ENCODE results near the gene GRM4. TPM values are rescaled to one million over a fixed set of nuclear protein-coding genes. Genes with fewer than 3 reads are reported as not detected.
"Not testable (repeated sequence)": the region's sequence is repeated elsewhere in the genome, so short reads cannot be mapped to it uniquely, and the experiment has no call there.

The GRM4 gene
- total and polyA plus RNA-seq, 5 donors from 2014 or later: not detected

DNA sequence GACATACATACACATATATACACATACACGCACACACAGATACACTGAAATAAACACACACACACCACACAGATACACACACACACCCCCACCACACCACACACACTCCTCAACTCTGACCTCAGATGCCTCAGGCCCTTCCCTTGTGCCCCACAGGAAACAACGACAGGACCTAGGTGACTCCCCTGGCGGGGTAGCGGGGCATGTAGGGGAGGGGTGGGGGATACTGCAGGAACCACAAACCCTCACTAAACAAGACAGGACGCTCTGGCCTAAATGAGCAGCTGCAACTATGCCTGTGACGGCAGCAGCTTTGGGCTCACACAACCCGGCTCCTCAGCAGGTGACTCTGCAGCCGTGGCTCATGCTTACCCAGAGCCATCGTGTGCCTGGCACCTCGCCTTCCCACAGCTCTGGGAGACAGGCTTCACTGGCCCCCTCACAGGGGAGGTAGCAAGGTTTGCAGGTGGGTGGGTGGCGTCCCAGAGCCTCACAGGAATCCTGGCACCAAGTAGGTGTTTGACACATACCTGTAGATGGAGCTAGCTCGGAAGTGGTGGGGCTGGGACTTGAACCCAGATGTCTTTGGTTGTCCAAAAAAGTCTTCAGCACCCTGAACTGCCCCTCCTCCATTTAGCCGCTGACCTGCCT, 100.8 kb downstream of the GRM4 start:
- Histone ChIP-seq H3K9me3 (ENCODE audit: control insufficient read depth in 2 of 2, low read length in 2 of 2) (no peaks in the 10 kb centered on the region), H3K4me1 (ENCODE audit: control insufficient read depth, insufficient read depth, low read length, poor library complexity, severe bottlenecking) (no peaks in the 10 kb centered on the region), H3K36me3 (ENCODE audit: control insufficient read depth, insufficient read depth, low read length) (no peaks in the 10 kb centered on the region), H3K4me3 (ENCODE audit: low read depth, low read length) (no peak overlapping the region), H3K27me3 (ENCODE audit: control insufficient read depth, insufficient read depth, low read length) (no peaks in the 10 kb centered on the region), H3K27ac (ENCODE audit: insufficient read depth, low read length, poor library complexity, severe bottlenecking) (no peak overlapping the region)
- H3K4me1 Mint-ChIP-seq: peaks cover 4 to 9% (median 7%) of the 10 kb centered on the region in 4 donors
- H3K9me3 Mint-ChIP-seq: peaks cover 0 to 2% (median 0%) of the 10 kb centered on the region in 7 donors
- peak overlapping the region in 1 of 3 donors; percentile 2 for H3K27ac Mint-ChIP-seq
- DNase-seq: peak in 1 of 3 donors; percentile 16
- H3K27me3 Mint-ChIP-seq: no peaks in the 10 kb centered on the region
- H3K4me3 Mint-ChIP-seq: no peak overlapping the region
- peak; percentile 54 to 76 for ATAC-seq (ENCODE audit: low read depth in 2 of 2)
- peaks cover 3% of the 10 kb centered on the region for H3K36me3 Mint-ChIP-seq

GRCh38 chr6:34043359-34043758, 102.5 kb downstream of the GRM4 start:
- Mint-ChIP-seq H3K9me3 (no peaks in the 10 kb centered on the region), H3K4me3 (no peak overlapping the region), H3K27ac (no peak overlapping the region), H3K4me1 (peaks cover 4 to 9% (median 7%) of the 10 kb centered on the region in 4 donors), H3K27me3 (no peaks in the 10 kb centered on the region), H3K36me3 (no peaks in the 10 kb centered on the region)
- Histone ChIP-seq H3K4me3 (ENCODE audit: low read depth, low read length) (no peak overlapping the region), H3K27ac (ENCODE audit: insufficient read depth, low read length, poor library complexity, severe bottlenecking) (no peak overlapping the region), H3K36me3 (ENCODE audit: control insufficient read depth, insufficient read depth, low read length) (no peaks in the 10 kb centered on the region), H3K27me3 (ENCODE audit: control insufficient read depth, insufficient read depth, low read length) (no peaks in the 10 kb centered on the region), H3K9me3 (ENCODE audit: control insufficient read depth in 2 of 2, low read length in 2 of 2) (no peaks in the 10 kb centered on the region), H3K4me1 (ENCODE audit: control insufficient read depth, insufficient read depth, low read length, poor library complexity, severe bottlenecking) (no peaks in the 10 kb centered on the region)
- DNase-seq: no peak
- no peak for ATAC-seq (ENCODE audit: low read depth in 2 of 2)

- not testable (repeated sequence) for H3K27ac Mint-ChIP-seq; DNase-seq; H3K27me3 ChIP-seq (ENCODE audit: control insufficient read depth, insufficient read depth, low read length); H3K27ac ChIP-seq (ENCODE audit: insufficient read depth, low read length, poor library complexity, severe bottlenecking); H3K9me3 Mint-ChIP-seq; ATAC-seq (ENCODE audit: low read depth in 2 of 2); H3K4me1 ChIP-seq (ENCODE audit: control insufficient read depth, insufficient read depth, low read length, poor library complexity, severe bottlenecking); H3K4me1 Mint-ChIP-seq; H3K27me3 Mint-ChIP-seq; H3K4me3 Mint-ChIP-seq; H3K4me3 ChIP-seq (ENCODE audit: low read depth, low read length); H3K36me3 ChIP-seq (ENCODE audit: control insufficient read depth, insufficient read depth, low read length); H3K9me3 ChIP-seq (ENCODE audit: control insufficient read depth in 2 of 2, low read length in 2 of 2); H3K36me3 Mint-ChIP-seq
Observed at GRCh38 chr6:34041998-34042397, 103.9 kb downstream of the GRM4 start.

DNA sequence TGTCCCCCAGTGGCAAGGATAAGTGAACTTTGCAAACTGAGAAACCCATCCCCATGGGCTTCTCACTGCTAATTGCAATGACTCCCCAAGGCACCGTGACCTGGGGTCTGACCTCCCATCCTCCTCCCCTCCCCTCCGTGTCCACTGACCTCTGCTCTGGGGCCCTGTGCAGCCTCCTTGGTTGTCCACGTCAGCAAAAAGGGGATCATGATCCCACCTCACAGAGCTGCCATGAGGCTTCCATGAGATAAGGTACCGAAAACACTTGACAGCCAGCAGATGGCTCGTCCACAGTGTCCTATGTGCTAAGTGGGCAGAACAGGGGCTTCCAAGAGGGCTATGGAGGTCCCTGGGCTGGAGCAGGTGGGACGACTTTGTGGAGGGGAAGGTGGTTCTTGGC, 104.5 kb downstream of the GRM4 start:
- Histone ChIP-seq H3K4me1 (ENCODE audit: control insufficient read depth, insufficient read depth, low read length, poor library complexity, severe bottlenecking) (no peaks in the 10 kb centered on the region), H3K36me3 (ENCODE audit: control insufficient read depth, insufficient read depth, low read length) (no peaks in the 10 kb centered on the region), H3K27me3 (ENCODE audit: control insufficient read depth, insufficient read depth, low read length) (no peaks in the 10 kb centered on the region), H3K4me3 (ENCODE audit: low read depth, low read length) (no peak overlapping the region), H3K27ac (ENCODE audit: insufficient read depth, low read length, poor library complexity, severe bottlenecking) (no peak overlapping the region), H3K9me3 (ENCODE audit: control insufficient read depth in 2 of 2, low read length in 2 of 2) (no peaks in the 10 kb centered on the region)
- no peaks in the 10 kb centered on the region for H3K9me3 Mint-ChIP-seq
- H3K4me1 Mint-ChIP-seq: peaks cover 7 to 9% (median 8%) of the 10 kb centered on the region in 4 donors
- H3K4me3 Mint-ChIP-seq: no peak overlapping the region
- no peaks in the 10 kb centered on the region for H3K27me3 Mint-ChIP-seq
- H3K36me3 Mint-ChIP-seq: no peaks in the 10 kb centered on the region
- ATAC-seq (ENCODE audit: low read depth in 2 of 2) (no peak), DNase-seq (no peak)
- H3K27ac Mint-ChIP-seq: no peak overlapping the region

DNA sequence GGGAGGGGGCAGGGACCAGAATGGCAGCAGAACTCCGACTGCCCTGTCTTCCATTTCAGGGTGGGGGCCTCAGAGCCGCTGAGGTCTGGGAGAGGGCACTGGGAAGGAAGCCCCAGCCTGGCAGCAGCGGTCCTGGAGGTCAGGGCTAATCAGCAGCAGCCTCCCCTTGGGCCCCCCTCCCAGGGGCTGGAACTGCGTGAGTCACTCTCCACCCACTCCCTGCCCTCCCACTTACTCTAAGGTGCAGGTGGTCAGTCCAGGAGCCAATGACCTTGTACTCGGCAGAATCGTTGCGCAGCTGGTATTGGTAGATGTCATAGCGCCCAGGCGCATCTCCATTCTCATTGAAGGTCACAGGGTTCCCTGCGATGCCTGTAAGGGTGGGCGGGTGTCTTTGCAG, 105.9 kb downstream of the GRM4 start:
- Histone ChIP-seq H3K27ac (ENCODE audit: insufficient read depth, low read length, poor library complexity, severe bottlenecking) (no peak overlapping the region), H3K36me3 (ENCODE audit: control insufficient read depth, insufficient read depth, low read length) (no peaks in the 10 kb centered on the region), H3K4me1 (ENCODE audit: control insufficient read depth, insufficient read depth, low read length, poor library complexity, severe bottlenecking) (no peaks in the 10 kb centered on the region), H3K27me3 (ENCODE audit: control insufficient read depth, insufficient read depth, low read length) (no peaks in the 10 kb centered on the region), H3K9me3 (ENCODE audit: control insufficient read depth in 2 of 2, low read length in 2 of 2) (no peaks in the 10 kb centered on the region), H3K4me3 (ENCODE audit: low read depth, low read length) (no peak overlapping the region)
- DNase-seq (no peak), ATAC-seq (ENCODE audit: low read depth in 2 of 2) (no peak)
- Mint-ChIP-seq H3K4me1 (peaks cover 5 to 9% (median 8%) of the 10 kb centered on the region in 4 donors), H3K9me3 (no peaks in the 10 kb centered on the region), H3K27me3 (no peaks in the 10 kb centered on the region), H3K36me3 (no peaks in the 10 kb centered on the region), H3K4me3 (no peak overlapping the region), H3K27ac (no peak overlapping the region)

- no peaks in the 10 kb centered on the region for H3K27me3 ChIP-seq (ENCODE audit: control insufficient read depth, insufficient read depth, low read length)
- H3K4me3 Mint-ChIP-seq: no peak overlapping the region
- no peak overlapping the region for H3K4me3 ChIP-seq (ENCODE audit: low read depth, low read length)
- no peak for ATAC-seq (ENCODE audit: low read depth in 2 of 2)
- H3K36me3 Mint-ChIP-seq: no peaks in the 10 kb centered on the region
- H3K4me1 Mint-ChIP-seq: peaks cover 0 to 4% (median under 1%) of the 10 kb centered on the region in 4 donors
- DNase-seq: no peak
- no peaks in the 10 kb centered on the region for H3K4me1 ChIP-seq (ENCODE audit: control insufficient read depth, insufficient read depth, low read length, poor library complexity, severe bottlenecking)
- peaks cover 0 to 1% (median 0%) of the 10 kb centered on the region in 7 donors for H3K9me3 Mint-ChIP-seq
- H3K27me3 Mint-ChIP-seq: peaks cover 6% of the 10 kb centered on the region
- H3K36me3 ChIP-seq (ENCODE audit: control insufficient read depth, insufficient read depth, low read length): no peaks in the 10 kb centered on the region
- no peaks in the 10 kb centered on the region for H3K9me3 ChIP-seq (ENCODE audit: control insufficient read depth in 2 of 2, low read length in 2 of 2)
- peak overlapping the region in 1 of 3 donors; percentile 38 for H3K27ac Mint-ChIP-seq
- no peak overlapping the region for H3K27ac ChIP-seq (ENCODE audit: insufficient read depth, low read length, poor library complexity, severe bottlenecking)
Observed at GRCh38 chr6:34037151-34037550, 108.7 kb downstream of the GRM4 start.

DNA sequence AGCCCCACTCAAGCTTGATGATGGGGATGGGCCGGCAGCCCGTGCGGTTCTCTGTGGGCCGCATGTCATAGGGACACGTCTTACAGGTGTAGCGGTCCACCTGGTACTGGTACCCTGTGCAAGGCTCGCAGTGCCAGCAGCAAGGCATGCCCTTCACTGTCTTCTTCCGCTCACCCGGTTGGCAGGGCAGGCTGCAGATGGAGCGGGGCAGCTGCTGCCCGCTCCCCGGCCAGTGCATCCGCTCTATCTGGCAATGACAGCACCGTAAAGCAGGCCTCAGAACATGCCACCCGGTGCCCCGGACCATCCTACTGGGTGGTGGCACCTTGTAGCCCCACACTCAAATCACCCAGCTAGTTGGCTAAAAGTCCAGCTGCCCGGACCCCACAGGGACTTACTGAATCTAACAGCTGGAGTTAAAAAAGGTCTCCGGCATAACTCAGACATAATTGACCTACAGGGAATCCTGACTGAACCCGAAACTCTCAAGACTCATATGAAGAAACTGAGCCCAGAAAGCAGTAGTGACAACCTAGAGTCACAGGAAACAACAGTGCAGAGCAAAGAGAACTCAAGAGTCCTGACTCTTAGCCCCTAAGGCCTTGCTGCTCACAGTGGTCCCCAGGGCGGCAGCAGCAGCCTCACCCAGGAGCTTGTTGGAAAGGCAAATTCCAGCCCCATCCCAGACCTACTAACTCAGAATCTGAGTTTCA, 109.4 kb downstream of the GRM4 start:
- Histone ChIP-seq H3K4me1 (ENCODE audit: control insufficient read depth, insufficient read depth, low read length, poor library complexity, severe bottlenecking) (no peaks in the 10 kb centered on the region), H3K4me3 (ENCODE audit: low read depth, low read length) (no peak overlapping the region), H3K9me3 (ENCODE audit: control insufficient read depth in 2 of 2, low read length in 2 of 2) (no peaks in the 10 kb centered on the region), H3K27me3 (ENCODE audit: control insufficient read depth, insufficient read depth, low read length) (no peaks in the 10 kb centered on the region), H3K27ac (ENCODE audit: insufficient read depth, low read length, poor library complexity, severe bottlenecking) (no peak overlapping the region), H3K36me3 (ENCODE audit: control insufficient read depth, insufficient read depth, low read length) (no peaks in the 10 kb centered on the region)
- H3K4me3 Mint-ChIP-seq: no peak overlapping the region
- no peak for DNase-seq
- H3K27me3 Mint-ChIP-seq: peaks cover 10% of the 10 kb centered on the region
- no peak overlapping the region for H3K27ac Mint-ChIP-seq
- H3K36me3 Mint-ChIP-seq: no peaks in the 10 kb centered on the region
- ATAC-seq (ENCODE audit: low read depth in 2 of 2): no peak
- peaks cover 0 to 4% (median under 1%) of the 10 kb centered on the region in 4 donors for H3K4me1 Mint-ChIP-seq
- peaks cover 0 to 1% (median 0%) of the 10 kb centered on the region in 7 donors for H3K9me3 Mint-ChIP-seq

All from CD4-positive, CD25-positive, alpha-beta regulatory T cell (primary cell).